ENCODE data around the gene MARCHF10.
"Not testable (repeated sequence)": the region's sequence is repeated elsewhere in the genome, so short reads cannot be mapped to it uniquely, and the experiment has no call there.

Gene MARCHF10

DNA sequence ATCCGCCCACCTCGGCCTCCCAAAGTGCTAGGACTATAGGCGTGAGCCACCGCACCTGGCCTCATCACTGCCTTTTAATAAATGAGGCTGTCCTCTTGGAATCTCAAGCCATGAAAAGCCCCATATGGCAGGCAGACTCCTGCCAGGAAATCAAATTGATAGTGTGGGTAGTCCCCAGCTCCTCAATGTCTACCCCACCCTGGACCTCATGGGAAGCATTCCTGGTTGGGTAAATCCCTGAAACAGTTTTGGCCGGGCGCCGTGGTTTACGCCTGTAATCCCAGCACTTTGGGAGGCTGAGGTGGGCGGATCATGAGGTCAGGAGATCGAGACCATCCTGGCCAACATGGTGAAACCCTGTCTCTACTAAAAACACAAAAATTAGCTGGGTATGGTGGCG lies 109.7 kb downstream of the MARCHF10 start:
- H3K4me3 ChIP-seq (ENCODE audit: low read length); H3K36me3 ChIP-seq (ENCODE audit: control insufficient read depth, insufficient read depth, low read length); H3K27ac ChIP-seq (ENCODE audit: low read length); H3K27me3 ChIP-seq (ENCODE audit: control insufficient read depth, insufficient read depth, low read length); DNase-seq (ENCODE audit: low read depth, low spot score); H3K4me1 ChIP-seq (ENCODE audit: control insufficient read depth, insufficient read depth, low read length); H3K9me3 ChIP-seq (ENCODE audit: control insufficient read depth, insufficient read depth, low read length): not testable (repeated sequence)
- no CpG with 5 or more reads among the region's 11 CpGs for WGBS (ENCODE audit: insufficient coverage, insufficient read length)

DNA sequence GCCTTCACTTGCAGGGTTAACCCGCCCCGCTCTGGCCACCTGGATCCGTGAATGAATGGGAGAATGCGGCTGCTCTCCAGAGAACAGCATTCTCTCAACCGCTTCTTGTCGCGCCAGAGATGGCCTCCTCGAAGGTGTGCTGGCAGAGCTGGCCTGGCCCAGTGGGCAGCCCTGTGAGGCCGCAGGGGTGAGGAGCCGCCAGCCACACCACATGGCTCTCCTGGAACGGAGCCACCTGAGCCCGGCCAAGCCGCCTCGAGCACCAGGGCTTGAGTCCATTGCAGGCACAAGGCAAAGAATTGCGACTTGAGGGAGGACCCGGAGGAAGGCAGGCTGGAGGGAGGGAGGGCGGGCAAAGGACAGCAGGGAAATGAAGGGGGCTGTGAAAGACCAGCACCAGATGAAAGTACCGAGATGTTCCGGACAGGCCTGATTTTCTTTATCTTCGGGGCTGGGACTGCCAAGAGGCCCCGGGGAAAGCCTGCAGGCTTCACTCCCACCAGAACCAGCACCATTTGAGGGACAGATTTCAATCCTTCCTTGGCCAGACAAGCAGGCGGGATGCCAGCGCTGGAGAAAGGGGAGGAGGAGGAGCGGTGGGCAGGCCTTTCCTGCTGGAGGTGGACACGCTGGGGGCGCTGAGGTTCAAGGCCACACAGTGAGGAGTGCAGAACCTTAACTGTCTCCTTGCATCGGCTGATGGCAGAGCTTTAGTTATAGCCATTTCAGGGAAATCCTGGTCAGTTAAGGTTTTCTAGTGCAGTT lies 111.2 kb downstream of the MARCHF10 start:
- H3K27me3 ChIP-seq (ENCODE audit: control insufficient read depth, insufficient read depth, low read length), result no peaks in the 10 kb centered on the region
- H3K4me1 ChIP-seq (ENCODE audit: control insufficient read depth, insufficient read depth, low read length), result no peaks in the 10 kb centered on the region
- no peak overlapping the region for H3K27ac ChIP-seq (ENCODE audit: low read length)
- H3K4me3 ChIP-seq (ENCODE audit: low read length), result no peak overlapping the region
- no peak for DNase-seq (ENCODE audit: low read depth, low spot score)
- no peaks in the 10 kb centered on the region for H3K9me3 ChIP-seq (ENCODE audit: control insufficient read depth, insufficient read depth, low read length)
- H3K36me3 ChIP-seq (ENCODE audit: control insufficient read depth, insufficient read depth, low read length), result no peaks in the 10 kb centered on the region; the same call in 1 of the 2 replicates
- no CpG with 5 or more reads among the region's 27 CpGs for WGBS (ENCODE audit: insufficient coverage, insufficient read length)

- no peaks in the 10 kb centered on the region for H3K4me1 ChIP-seq (ENCODE audit: control insufficient read depth, insufficient read depth, low read length)
- no CpG with 5 or more reads among the region's 10 CpGs for WGBS (ENCODE audit: insufficient coverage, insufficient read length)
Observed at GRCh38 chr17:62696256-62696655, 111.9 kb downstream of the MARCHF10 start.

GRCh38 chr17:62695093-62695738 lies 112.9 kb downstream of the MARCHF10 start:
- not testable (repeated sequence) for H3K9me3 ChIP-seq (ENCODE audit: control insufficient read depth, insufficient read depth, low read length); H3K4me1 ChIP-seq (ENCODE audit: control insufficient read depth, insufficient read depth, low read length); DNase-seq (ENCODE audit: low read depth, low spot score); H3K36me3 ChIP-seq (ENCODE audit: control insufficient read depth, insufficient read depth, low read length); H3K27me3 ChIP-seq (ENCODE audit: control insufficient read depth, insufficient read depth, low read length); H3K4me3 ChIP-seq (ENCODE audit: low read length); H3K27ac ChIP-seq (ENCODE audit: low read length)
- WGBS (ENCODE audit: insufficient coverage, insufficient read length), result no CpG with 5 or more reads among the region's 5 CpGs

More at GRCh38 chr17:62696256-62696655, 111.9 kb downstream of the MARCHF10 start:
- Histone ChIP-seq H3K4me3 (ENCODE audit: low read length) (no peak overlapping the region), H3K36me3 (ENCODE audit: control insufficient read depth, insufficient read depth, low read length) (no peaks in the 10 kb centered on the region; the same call in 1 of the 2 replicates), H3K9me3 (ENCODE audit: control insufficient read depth, insufficient read depth, low read length) (no peaks in the 10 kb centered on the region), H3K27ac (ENCODE audit: low read length) (no peak overlapping the region), H3K27me3 (ENCODE audit: control insufficient read depth, insufficient read depth, low read length) (no peaks in the 10 kb centered on the region)
- no peak for DNase-seq (ENCODE audit: low read depth, low spot score)

GRCh38 chr17:62693616-62694409 lies 114.3 kb downstream of the MARCHF10 start:
- DNase-seq (ENCODE audit: low read depth, low spot score), result no peak
- H3K4me1 ChIP-seq (ENCODE audit: control insufficient read depth, insufficient read depth, low read length), result no peaks in the 10 kb centered on the region

GRCh38 chr17:62692721-62693431 lies 115.2 kb downstream of the MARCHF10 start:
- Histone ChIP-seq H3K4me3 (ENCODE audit: low read length) (no peak overlapping the region), H3K9me3 (ENCODE audit: control insufficient read depth, insufficient read depth, low read length) (no peaks in the 10 kb centered on the region), H3K36me3 (ENCODE audit: control insufficient read depth, insufficient read depth, low read length) (no peaks in the 10 kb centered on the region; the same call in 1 of the 2 replicates), H3K27ac (ENCODE audit: low read length) (no peak overlapping the region), H3K27me3 (ENCODE audit: control insufficient read depth, insufficient read depth, low read length) (no peaks in the 10 kb centered on the region), H3K4me1 (ENCODE audit: control insufficient read depth, insufficient read depth, low read length) (no peaks in the 10 kb centered on the region)
- no peak for DNase-seq (ENCODE audit: low read depth, low spot score)
- WGBS (ENCODE audit: insufficient coverage, insufficient read length), result no CpG with 5 or more reads among the region's 14 CpGs

More at GRCh38 chr17:62693616-62694409, 114.3 kb downstream of the MARCHF10 start:
- Histone ChIP-seq H3K4me3 (ENCODE audit: low read length) (no peak overlapping the region), H3K27me3 (ENCODE audit: control insufficient read depth, insufficient read depth, low read length) (no peaks in the 10 kb centered on the region), H3K9me3 (ENCODE audit: control insufficient read depth, insufficient read depth, low read length) (no peaks in the 10 kb centered on the region), H3K27ac (ENCODE audit: low read length) (no peak overlapping the region), H3K36me3 (ENCODE audit: control insufficient read depth, insufficient read depth, low read length) (no peaks in the 10 kb centered on the region; the same call in 1 of the 2 replicates)
- WGBS (ENCODE audit: insufficient coverage, insufficient read length), result no CpG with 5 or more reads among the region's 19 CpGs

- Histone ChIP-seq H3K9me3 (ENCODE audit: control insufficient read depth, insufficient read depth, low read length) (no peaks in the 10 kb centered on the region), H3K4me3 (ENCODE audit: low read length) (no peak overlapping the region), H3K27me3 (ENCODE audit: control insufficient read depth, insufficient read depth, low read length) (no peaks in the 10 kb centered on the region), H3K4me1 (ENCODE audit: control insufficient read depth, insufficient read depth, low read length) (no peaks in the 10 kb centered on the region), H3K27ac (ENCODE audit: low read length) (no peak overlapping the region), H3K36me3 (ENCODE audit: control insufficient read depth, insufficient read depth, low read length) (no peaks in the 10 kb centered on the region; the same call in 1 of the 2 replicates)
- no peak for DNase-seq (ENCODE audit: low read depth, low spot score)
- WGBS (ENCODE audit: insufficient coverage, insufficient read length), result no CpG with 5 or more reads among the region's 20 CpGs
Observed at GRCh38 chr17:62692159-62692651, 115.9 kb downstream of the MARCHF10 start.

DNA sequence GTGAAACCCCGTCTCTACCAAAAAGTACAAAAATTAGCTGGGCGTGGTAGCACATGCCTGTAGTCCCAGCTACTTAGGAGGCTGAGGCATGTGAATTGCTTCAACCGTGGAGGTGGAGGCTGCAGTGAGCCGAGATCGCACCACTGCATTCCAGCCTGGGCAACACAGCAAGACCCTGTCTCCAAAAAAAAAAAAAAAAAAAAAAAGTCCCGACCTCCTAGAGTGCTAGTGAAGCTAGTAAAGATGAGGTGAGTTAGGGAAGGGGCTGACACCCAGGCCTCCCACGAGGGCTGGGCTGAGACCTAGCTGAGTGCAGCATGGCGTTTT lies 116.6 kb downstream of the MARCHF10 start:
- no CpG with 5 or more reads among the region's 8 CpGs for WGBS (ENCODE audit: insufficient coverage, insufficient read length)
- not testable (repeated sequence) for H3K27ac ChIP-seq (ENCODE audit: low read length)

GRCh38 chr17:62690168-62690897 lies 117.8 kb downstream of the MARCHF10 start:
- no peaks in the 10 kb centered on the region for H3K27me3 ChIP-seq (ENCODE audit: control insufficient read depth, insufficient read depth, low read length)
- no peaks in the 10 kb centered on the region for H3K4me1 ChIP-seq (ENCODE audit: control insufficient read depth, insufficient read depth, low read length)
- H3K4me3 ChIP-seq (ENCODE audit: low read length), result no peak overlapping the region
- H3K9me3 ChIP-seq (ENCODE audit: control insufficient read depth, insufficient read depth, low read length), result no peaks in the 10 kb centered on the region
- no peaks in the 10 kb centered on the region; the same call in 1 of the 2 replicates for H3K36me3 ChIP-seq (ENCODE audit: control insufficient read depth, insufficient read depth, low read length)
- no peak overlapping the region for H3K27ac ChIP-seq (ENCODE audit: low read length)
- WGBS (ENCODE audit: insufficient coverage, insufficient read length), result no CpG with 5 or more reads among the region's 19 CpGs
- no peak for DNase-seq (ENCODE audit: low read depth, low spot score)

More for the DNA sequence above, 116.6 kb downstream of the MARCHF10 start:
- not testable (repeated sequence) for H3K27me3 ChIP-seq (ENCODE audit: control insufficient read depth, insufficient read depth, low read length); H3K4me3 ChIP-seq (ENCODE audit: low read length); H3K4me1 ChIP-seq (ENCODE audit: control insufficient read depth, insufficient read depth, low read length); DNase-seq (ENCODE audit: low read depth, low spot score); H3K36me3 ChIP-seq (ENCODE audit: control insufficient read depth, insufficient read depth, low read length); H3K9me3 ChIP-seq (ENCODE audit: control insufficient read depth, insufficient read depth, low read length)

All from iPS DF 6.9 (cell line).